Bronchial epithelial cell (primary cell): ENCODE results near the gene ACTC1. TPM values are rescaled to one million over a fixed set of nuclear protein-coding genes. Genes with fewer than 3 reads are reported as not detected.

Experiments
- DNase-seq: peaks from one replicate; pipeline ENCODE4 v3.0.0-alpha.2; 2010; ENCODE audit warnings: low read depth
- FAIRE-seq: peaks from 2 replicates; lab custom pipeline; 2011; peaks lifted over from hg19 to GRCh38; lab: Jason Lieb, UNC
- H3K27me3 ChIP-seq: 2 replicates; pipeline ENCODE4 v1.5.1; 2011; ENCODE audit warnings: low read length; ENCODE audit not compliant: control insufficient read depth, insufficient read depth
- H3K36me3 ChIP-seq: 2 replicates; pipeline ENCODE4 v1.5.1; 2011; ENCODE audit warnings: low read length; ENCODE audit not compliant: control insufficient read depth, insufficient read depth
- H3K4me3 ChIP-seq: 2 replicates; pipeline ENCODE4 v1.5.1; 2011; ENCODE audit warnings: mild to moderate bottlenecking, low read depth, low read length, control low read depth
- CTCF ChIP-seq: IDR thresholded peaks from 2 replicates; pipeline ENCODE4 v1.5.1; 2011; ENCODE audit warnings: mild to moderate bottlenecking, moderate library complexity, low read length, control low read depth, inconsistent platforms; ENCODE audit not compliant: insufficient read depth, severe bottlenecking
- total RNA-seq: library from RNA; depleted of rRNA; stranded (reverse); fragments of >200 nt; gene quantifications from 2 replicates; pipeline ENCODE4 v1.2.1, GENCODE V29; 2014

The ACTC1 gene
- total RNA-seq, 1 donor from 2014 or later, result not detected

GRCh38 chr15:34804113-34804512 lies 8.8 kb upstream of the ACTC1 start:
- DNase-seq, result no peak
- FAIRE-seq, result no peak
- Histone ChIP-seq H3K4me3 (no peak overlapping the region), H3K36me3 (no peaks in the 10 kb centered on the region), H3K27me3 (peaks cover 7% of the 10 kb centered on the region)
- no peak for TF ChIP-seq CTCF

GRCh38 chr15:34802803-34803750 lies 7.7 kb upstream of the ACTC1 start:
- Histone ChIP-seq H3K4me3 (no peak overlapping the region), H3K36me3 (no peaks in the 10 kb centered on the region), H3K27me3 (peaks cover 9% of the 10 kb centered on the region)
- TF ChIP-seq CTCF, result no peak
- FAIRE-seq, result no peak
- DNase-seq, result peak; percentile 34

GRCh38 chr15:34802371-34802770 lies 7.0 kb upstream of the ACTC1 start:
- Histone ChIP-seq H3K27me3 (peaks cover 11% of the 10 kb centered on the region), H3K4me3 (no peak overlapping the region), H3K36me3 (no peaks in the 10 kb centered on the region)
- FAIRE-seq (no peak), DNase-seq (no peak)
- no peak for TF ChIP-seq CTCF

DNA sequence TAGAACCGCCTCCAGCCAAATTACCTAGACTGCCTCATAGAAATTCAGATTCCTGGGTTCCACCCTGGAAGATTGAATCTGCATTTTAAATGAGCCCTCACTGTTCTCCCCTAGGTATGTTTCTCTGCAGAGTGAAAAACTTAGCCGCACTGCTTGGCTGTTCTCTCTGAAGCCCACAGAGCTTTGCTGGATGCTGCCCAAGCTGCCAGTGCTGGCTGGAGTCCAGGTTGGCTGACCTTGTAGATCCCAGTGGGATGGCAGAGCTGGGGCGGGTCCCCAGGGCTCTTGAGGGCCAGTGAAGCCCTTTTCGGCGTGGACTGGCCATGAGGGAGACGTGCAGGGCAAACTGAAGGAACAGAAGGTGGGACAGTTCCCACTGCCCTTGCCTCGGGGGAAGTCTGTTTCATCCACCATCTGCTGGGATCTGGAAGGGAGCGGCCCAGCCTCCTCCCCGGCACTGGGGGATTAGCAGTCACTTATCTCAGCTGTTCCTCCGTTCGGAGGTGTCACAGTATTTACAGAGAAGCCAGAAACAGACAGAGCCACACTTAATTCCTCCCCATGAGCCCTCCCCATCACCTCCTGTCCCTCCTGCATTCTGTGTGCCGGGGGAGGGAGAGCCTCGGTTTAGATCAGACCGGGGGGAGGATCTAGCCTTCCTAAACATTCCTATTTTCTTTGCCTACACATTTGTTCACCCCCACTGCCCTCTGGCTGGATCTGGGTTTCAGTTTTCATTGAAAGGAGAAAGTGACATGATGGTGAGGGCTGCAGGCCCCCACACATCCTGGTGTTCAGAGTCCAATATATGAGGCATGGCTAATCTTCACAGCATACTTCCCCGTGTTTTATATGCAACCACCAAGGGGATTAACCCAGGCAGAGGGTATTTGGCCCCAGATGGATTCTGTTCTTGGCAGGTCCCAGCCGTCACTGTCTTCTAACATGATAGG lies 4.1 kb upstream of the ACTC1 start:
- TF ChIP-seq CTCF, result no peak
- no peak for DNase-seq
- FAIRE-seq, result no peak
- H3K27me3 ChIP-seq, result peaks cover 26% of the 10 kb centered on the region
- H3K36me3 ChIP-seq, result no peaks in the 10 kb centered on the region
- no peak overlapping the region for H3K4me3 ChIP-seq

GRCh38 chr15:34796847-34797435 lies 1.6 kb upstream of the ACTC1 start:
- no peak overlapping the region for H3K4me3 ChIP-seq
- H3K27me3 ChIP-seq, result peaks cover 33% of the 10 kb centered on the region
- H3K36me3 ChIP-seq, result no peaks in the 10 kb centered on the region
- DNase-seq (no peak), FAIRE-seq (no peak)
- TF ChIP-seq CTCF, result no peak
